IMR-90 (cell line): ENCODE data around the gene PDE4B. TPM values are rescaled to one million over a fixed set of nuclear protein-coding genes. Genes with fewer than 3 reads are reported as not detected.

ENCODE experiments used
- ATAC-seq: fragments of 200-7000 bp; cut with Tn5 transposase; 2 replicates; pipeline ENCODE4 v1.9.1; 2020; ENCODE audit warnings: low read depth, mild to moderate bottlenecking, moderate library complexity
- BruUV-seq: library from RNA; stranded (reverse); fragments of 400-500 nt; replicated peaks from 2 replicates; lab custom pipeline; 2021; lab: Mats Ljungman, UMichigan
- CTCF ChIA-PET: fragments of 300-600 bp; formaldehyde crosslinking; extraction: SDS; loops from one replicate; lab custom pipeline; 2021; ENCODE audit warnings: antibody characterized with exemption; lab: Yijun Ruan, JAX
- POLR2A ChIA-PET: fragments of 300-600 bp; sonication (Branson Sonifier 250); formaldehyde crosslinking; loops from one replicate; lab custom pipeline; 2022; ENCODE audit warnings: antibody characterized with exemption; ENCODE audit not compliant: unreplicated experiment; lab: Charles Lee
- DNase-seq: peaks from one replicate; pipeline ENCODE4 v3.0.0; 2013
- H2AFZ ChIP-seq: replicated peaks from 2 replicates; pipeline ENCODE3; 2013; ENCODE audit warnings: low read length, mild to moderate bottlenecking; ENCODE audit not compliant: poor library complexity
- H2AK5ac ChIP-seq: 2 replicates; pipeline ENCODE4 v1.6.1; 2013; ENCODE audit warnings: low read depth, low read length, inconsistent platforms
- H2AK9ac ChIP-seq: replicated peaks from 2 replicates; pipeline ENCODE3; 2013; ENCODE audit warnings: mild to moderate bottlenecking, low read depth, low read length, moderate library complexity; ENCODE audit not compliant: poor library complexity
- H2BK120ac ChIP-seq: 2 replicates; pipeline ENCODE4 v1.6.1; 2013; ENCODE audit warnings: low read depth, low read length, inconsistent platforms
- H2BK15ac ChIP-seq: 3 replicates; pipeline ENCODE4 v1.6.1; 2013; ENCODE audit warnings: low read depth, low read length, inconsistent platforms
- H2BK20ac ChIP-seq: 2 replicates; pipeline ENCODE4 v1.6.1; 2013; ENCODE audit warnings: low read depth, mild to moderate bottlenecking, inconsistent platforms, low read length, moderate library complexity
- H2BK5ac ChIP-seq: 2 replicates; pipeline ENCODE4 v1.6.1; 2013; ENCODE audit warnings: mild to moderate bottlenecking, low read depth, low read length, inconsistent platforms; ENCODE audit not compliant: poor library complexity, severe bottlenecking
- H3K14ac ChIP-seq: replicated peaks from 2 replicates; pipeline ENCODE4 v1.6.1; 2013; ENCODE audit warnings: low read depth, low read length, inconsistent platforms
- H3K18ac ChIP-seq: 2 replicates; pipeline ENCODE4 v1.6.1; 2013; ENCODE audit warnings: low read depth, low read length, control low read depth
- H3K23ac ChIP-seq: 2 replicates; pipeline ENCODE4 v1.6.1; 2013; ENCODE audit warnings: low read depth, low read length, inconsistent platforms
- H3K27ac ChIP-seq: 2 replicates; pipeline ENCODE4 v1.5.1; 2013; ENCODE audit warnings: mild to moderate bottlenecking, control low read depth, low read length; ENCODE audit not compliant: insufficient read depth
- H3K27me3 ChIP-seq: 2 replicates; pipeline ENCODE4 v1.6.1; 2013; ENCODE audit warnings: low read length; ENCODE audit not compliant: control insufficient read depth, insufficient read depth
- H3K36me3 ChIP-seq: 2 replicates; pipeline ENCODE4 v1.6.1; 2013; ENCODE audit warnings: low read length, mixed read lengths; ENCODE audit not compliant: control insufficient read depth, insufficient read depth
- H3K4ac ChIP-seq: 2 replicates; pipeline ENCODE4 v1.6.1; 2013; ENCODE audit warnings: low read depth, low read length, inconsistent platforms
- H3K4me1 ChIP-seq: 2 replicates; pipeline ENCODE4 v1.6.1; 2013; ENCODE audit warnings: low read length, mixed read lengths; ENCODE audit not compliant: control insufficient read depth, insufficient read depth
- H3K4me2 ChIP-seq: 2 replicates; pipeline ENCODE4 v1.6.1; 2013; ENCODE audit warnings: low read depth, mild to moderate bottlenecking, control low read depth, low read length, moderate library complexity
- H3K4me3 ChIP-seq: 2 replicates; pipeline ENCODE4 v1.5.1; 2013; ENCODE audit warnings: low read depth, mild to moderate bottlenecking, control low read depth, low read length, moderate library complexity; ENCODE audit not compliant: insufficient read depth
- H3K56ac ChIP-seq: 2 replicates; pipeline ENCODE4 v1.6.1; 2013; ENCODE audit warnings: low read length, inconsistent platforms; ENCODE audit not compliant: insufficient read depth; ENCODE audit errors: extremely low read depth
- H3K79me1 ChIP-seq, 2 experiments: 2 replicates each; pipeline ENCODE4 v1.6.1; 2013; ENCODE audit warnings: low read length in 2 of 2, inconsistent platforms in 1 of 2, low read depth in 1 of 2
- H3K9ac ChIP-seq: 2 replicates; pipeline ENCODE4 v1.6.1; 2013; ENCODE audit warnings: low read depth, low read length, control low read depth
- H3K9me1 ChIP-seq: 2 replicates; pipeline ENCODE4 v1.6.1; 2013; ENCODE audit warnings: low read length, inconsistent platforms; ENCODE audit not compliant: insufficient read depth
- H3K9me3 ChIP-seq: 2 replicates; pipeline ENCODE4 v1.6.1; 2013; ENCODE audit warnings: low read length; ENCODE audit not compliant: control insufficient read depth, insufficient read depth
- H4K20me1 ChIP-seq: 2 replicates; pipeline ENCODE4 v1.6.1; 2013; ENCODE audit warnings: low read length, inconsistent platforms; ENCODE audit not compliant: insufficient read depth
- H4K5ac ChIP-seq: 2 replicates; pipeline ENCODE4 v1.6.1; 2013; ENCODE audit warnings: mild to moderate bottlenecking, low read depth, low read length, control low read depth
- H4K8ac ChIP-seq, 2 experiments: 2 replicates each; pipeline ENCODE4 v1.6.1; 2013; ENCODE audit warnings: low read depth in 2 of 2, low read length in 2 of 2, control low read depth in 1 of 2, inconsistent platforms in 1 of 2
- H4K91ac ChIP-seq: 2 replicates; pipeline ENCODE4 v1.6.1; 2013; ENCODE audit warnings: low read depth, low read length, inconsistent platforms; ENCODE audit not compliant: insufficient read depth
- BHLHE40 ChIP-seq: fragments of 150-350 bp; IDR thresholded peaks from 2 replicates; pipeline ENCODE4 v1.6.1; 2016; ENCODE audit warnings: mild to moderate bottlenecking, low read depth, low read length
- CEBPB ChIP-seq: IDR thresholded peaks from 2 replicates; pipeline ENCODE4 v1.6.1; 2012; ENCODE audit warnings: low read depth, low read length, improper control_type of control experiment
- CHD1 ChIP-seq: IDR thresholded peaks from 2 replicates; pipeline ENCODE4 v1.6.1; 2012; ENCODE audit warnings: low read depth, low read length, improper control_type of control experiment
- FOS ChIP-seq: fragments of 150-350 bp; IDR thresholded peaks from 2 replicates; pipeline ENCODE4 v1.6.1; 2016; ENCODE audit warnings: low read depth, low read length
- MAFK ChIP-seq: IDR thresholded peaks from 2 replicates; pipeline ENCODE4 v1.6.1; 2012; ENCODE audit warnings: low read depth, low read length, improper control_type of control experiment
- MAZ ChIP-seq: IDR thresholded peaks from 2 replicates; pipeline ENCODE4 v1.6.1; 2012; ENCODE audit warnings: low read depth, mild to moderate bottlenecking, low read length, improper control_type of control experiment, moderate library complexity, borderline replicate concordance
- MXI1 ChIP-seq: IDR thresholded peaks from 2 replicates; pipeline ENCODE4 v1.6.1; 2012; ENCODE audit warnings: low read depth, mild to moderate bottlenecking, low read length, moderate library complexity, borderline replicate concordance
- NFE2L2 ChIP-seq: fragments of 150-350 bp; IDR thresholded peaks from 2 replicates; pipeline ENCODE4 v1.6.1; 2016; ENCODE audit warnings: low read depth, mild to moderate bottlenecking, low read length
- POLR2A ChIP-seq: IDR thresholded peaks from 2 replicates; pipeline ENCODE4 v1.6.1; 2012; ENCODE audit warnings: mild to moderate bottlenecking, low read depth, low read length
- RAD21 ChIP-seq: IDR thresholded peaks from 2 replicates; pipeline ENCODE4 v1.6.1; 2012; ENCODE audit warnings: low read length, improper control_type of control experiment
- RCOR1 ChIP-seq: IDR thresholded peaks from 2 replicates; pipeline ENCODE4 v1.6.1; 2012; ENCODE audit warnings: mild to moderate bottlenecking, low read length, improper control_type of control experiment; ENCODE audit not compliant: insufficient replicate concordance
- RFX5 ChIP-seq: IDR thresholded peaks from 2 replicates; pipeline ENCODE4 v1.8.0; 2012; ENCODE audit warnings: low read depth, mild to moderate bottlenecking, low read length, moderate library complexity
- SMC3 ChIP-seq: fragments of 150-350 bp; IDR thresholded peaks from 2 replicates; pipeline ENCODE4 v1.6.1; 2016; ENCODE audit warnings: low read depth, mild to moderate bottlenecking, antibody characterized with exemption, low read length, moderate library complexity
- WGBS, 2 experiments: methylation state at CpG; one replicate each; pipeline versions ENCODE4 v1.1.5 to v1.1.7; 2013; ENCODE audit warnings: missing lambda C conversion rate in 2 of 2; ENCODE audit not compliant: insufficient read length in 1 of 2; ENCODE audit errors: extremely low coverage in 2 of 2; 5-methylcytosine and 5-hydroxymethylcytosine counted together
- dilution Hi-C: fragments of 300-500 bp; cut with HindIII; formaldehyde crosslinking; loops from one replicate; pipeline ENCODE4 v1.14.3; 2018; ENCODE audit warnings: low sequenced_read_pairs; ENCODE audit not compliant: unreplicated experiment
- in situ Hi-C: fragments of 300-500 bp; cut with MboI; formaldehyde crosslinking; loops from 3 replicates; pipeline ENCODE4 v1.14.3; 2019; ENCODE audit warnings: low sequenced_read_pairs, inconsistent platforms, mixed read lengths
- intact Hi-C: fragments of 100-400 bp; cut with micrococcal nuclease; formaldehyde crosslinking; loops from 2 replicates; pipeline ENCODE4 v1.10.0; 2022
- polyA plus RNA-seq, 3 experiments: library from polyadenylated mRNA; depleted of rRNA; stranded (reverse); fragments of >200 nt; gene quantifications; 2 replicates each; pipeline ENCODE4 v1.2.3, GENCODE V29; 2012; ENCODE audit warnings: low replicate concordance in 1 of 3
- total RNA-seq: library from RNA; depleted of rRNA; stranded (reverse); fragments of >200 nt; gene quantifications from 2 replicates; pipeline ENCODE4 v1.2.3, GENCODE V29; 2012
- TF ChIP-seq, protein P1 (sequence below): conservative IDR thresholded peaks from 2 replicates; pipeline ENCODE4 v1.5.1; 2012; ENCODE audit warnings: mild to moderate bottlenecking, low read depth, low read length, improper control_type of control experiment
- TF ChIP-seq, protein P2 (sequence below): fragments of 150-350 bp; IDR thresholded peaks from 2 replicates; pipeline ENCODE4 v1.6.1; 2017; ENCODE audit warnings: mild to moderate bottlenecking, antibody characterized with exemption, low read length, low read depth

PDE4B gene
- total and polyA plus RNA-seq, 2 of the 4 experiments (the other 2 are of a cell fraction) = 5.8 to 21.3 TPM

DNA sequence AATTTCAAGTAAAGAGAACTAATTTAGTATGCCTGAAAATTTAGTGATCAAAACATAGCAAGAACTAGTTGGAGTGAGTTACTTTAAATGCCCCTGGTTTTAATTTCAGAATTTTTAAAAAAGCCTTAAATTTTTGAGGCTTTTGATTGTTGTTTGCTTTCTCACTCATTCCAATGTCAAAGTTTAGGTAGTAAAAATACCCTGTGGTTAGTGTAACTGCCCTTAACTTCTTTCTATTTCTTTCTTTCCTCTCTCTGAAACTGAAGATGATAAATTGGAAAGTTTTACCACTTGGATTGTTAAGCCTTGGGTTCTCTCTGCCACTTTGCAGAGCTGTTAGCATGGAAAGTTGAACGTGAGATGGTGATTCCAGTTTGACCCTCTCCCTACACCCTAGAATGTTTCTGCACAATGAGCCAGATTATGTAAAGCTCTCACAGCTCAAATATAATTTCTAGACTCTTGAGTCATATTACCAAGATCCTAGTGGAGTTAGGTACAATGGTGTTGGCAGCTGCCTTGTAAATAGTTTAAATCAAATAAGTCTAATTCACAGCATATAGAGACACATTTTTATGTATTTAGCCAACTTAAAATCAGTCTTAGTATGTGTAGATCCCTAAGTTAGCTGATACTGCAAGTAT is 548.9 kb downstream of the PDE4B start (continued):
- TF ChIP-seq CEBPB = no peak

DNA sequence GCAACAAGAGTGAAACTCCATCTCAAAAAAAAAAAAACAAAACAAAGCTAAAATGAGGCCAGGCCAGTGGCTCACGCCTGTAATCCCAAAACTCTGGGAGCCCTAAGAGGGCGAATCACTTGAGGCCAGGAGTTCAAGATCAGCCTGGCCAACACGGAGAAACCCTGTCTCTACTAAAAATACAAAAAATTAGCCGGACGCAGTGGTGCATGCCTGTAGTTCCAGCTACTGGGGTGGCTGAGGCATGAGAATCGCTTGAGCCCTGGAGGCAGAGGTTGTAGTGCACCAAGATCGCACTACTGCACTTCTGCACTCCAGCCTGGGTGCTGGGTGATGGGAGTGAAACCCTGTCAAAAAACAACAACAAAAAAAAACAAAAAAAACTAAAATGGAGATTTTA is 550.0 kb downstream of the PDE4B start:
- H3K4me3 ChIP-seq = no peak overlapping the region
- no peak overlapping the region for H3K23ac ChIP-seq
- H3K4ac ChIP-seq = no peak overlapping the region
- WGBS, 2 experiments = no CpG with 5 or more reads among the region's 7 CpGs
- in situ Hi-C loops = no loop called here
- peaks cover 23 to 40% of the 10 kb centered on the region in 2 experiments for H3K79me1 ChIP-seq
- H3K18ac ChIP-seq = no peak overlapping the region
- H2BK5ac ChIP-seq = no peak overlapping the region
- H2BK120ac ChIP-seq = no peak overlapping the region
- no peak overlapping the region for H3K9ac ChIP-seq
- no peaks in the 10 kb centered on the region; the same call in none of the 2 replicates for H3K9me1 ChIP-seq
- H3K14ac ChIP-seq = no peak overlapping the region
- H2AK5ac ChIP-seq = no peak overlapping the region
- POLR2A ChIA-PET = interaction anchor here (1.6 kb wide), 1 partner anchor 11 kb away, joined by 3 read pairs; no protein-coding TSS in a partner anchor
- dilution Hi-C loops = no loop called here
- H2AFZ ChIP-seq = no peak overlapping the region
- no peaks in the 10 kb centered on the region for H3K9me3 ChIP-seq
- peaks cover 15% of the 10 kb centered on the region for H3K4me1 ChIP-seq
- CTCF ChIA-PET = interaction anchor here (1.1 to 1.9 kb wide), 3 partner anchors 9 to 104 kb away, joined by 3 to 6 read pairs (median 4); no protein-coding TSS in a partner anchor
- H3K27ac ChIP-seq = no peak overlapping the region
- no peak overlapping the region for H2AK9ac ChIP-seq
- H4K5ac ChIP-seq = no peak overlapping the region
- no peak overlapping the region for H3K56ac ChIP-seq
- H3K4me2 ChIP-seq = no peak overlapping the region
- H3K27me3 ChIP-seq = no peaks in the 10 kb centered on the region
- intact Hi-C loops = no loop called here
- H4K8ac ChIP-seq = no peak overlapping the region
- H2BK20ac ChIP-seq = no peak overlapping the region
- H2BK15ac ChIP-seq = no peak overlapping the region
- no peaks in the 10 kb centered on the region for H3K36me3 ChIP-seq
- H4K20me1 ChIP-seq = no peaks in the 10 kb centered on the region
- H4K91ac ChIP-seq = no peak overlapping the region; the same call in 1 of the 2 replicates
- ATAC-seq = no peak
- DNase-seq = no peak
- BruUV-seq = no TSS peak
- TF ChIP-seq FOS (no peak), POLR2A (no peak), MAFK (no peak), BHLHE40 (no peak), CEBPB (no peak), RFX5 (no peak), MXI1 (no peak), RCOR1 (no peak), MAZ (no peak), RAD21 (no peak), CHD1 (no peak), SMC3 (no peak), NFE2L2 (no peak)
- TF ChIP-seq, protein P1, sequence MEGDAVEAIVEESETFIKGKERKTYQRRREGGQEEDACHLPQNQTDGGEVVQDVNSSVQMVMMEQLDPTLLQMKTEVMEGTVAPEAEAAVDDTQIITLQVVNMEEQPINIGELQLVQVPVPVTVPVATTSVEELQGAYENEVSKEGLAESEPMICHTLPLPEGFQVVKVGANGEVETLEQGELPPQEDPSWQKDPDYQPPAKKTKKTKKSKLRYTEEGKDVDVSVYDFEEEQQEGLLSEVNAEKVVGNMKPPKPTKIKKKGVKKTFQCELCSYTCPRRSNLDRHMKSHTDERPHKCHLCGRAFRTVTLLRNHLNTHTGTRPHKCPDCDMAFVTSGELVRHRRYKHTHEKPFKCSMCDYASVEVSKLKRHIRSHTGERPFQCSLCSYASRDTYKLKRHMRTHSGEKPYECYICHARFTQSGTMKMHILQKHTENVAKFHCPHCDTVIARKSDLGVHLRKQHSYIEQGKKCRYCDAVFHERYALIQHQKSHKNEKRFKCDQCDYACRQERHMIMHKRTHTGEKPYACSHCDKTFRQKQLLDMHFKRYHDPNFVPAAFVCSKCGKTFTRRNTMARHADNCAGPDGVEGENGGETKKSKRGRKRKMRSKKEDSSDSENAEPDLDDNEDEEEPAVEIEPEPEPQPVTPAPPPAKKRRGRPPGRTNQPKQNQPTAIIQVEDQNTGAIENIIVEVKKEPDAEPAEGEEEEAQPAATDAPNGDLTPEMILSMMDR = no peak
- TF ChIP-seq, protein P2, sequence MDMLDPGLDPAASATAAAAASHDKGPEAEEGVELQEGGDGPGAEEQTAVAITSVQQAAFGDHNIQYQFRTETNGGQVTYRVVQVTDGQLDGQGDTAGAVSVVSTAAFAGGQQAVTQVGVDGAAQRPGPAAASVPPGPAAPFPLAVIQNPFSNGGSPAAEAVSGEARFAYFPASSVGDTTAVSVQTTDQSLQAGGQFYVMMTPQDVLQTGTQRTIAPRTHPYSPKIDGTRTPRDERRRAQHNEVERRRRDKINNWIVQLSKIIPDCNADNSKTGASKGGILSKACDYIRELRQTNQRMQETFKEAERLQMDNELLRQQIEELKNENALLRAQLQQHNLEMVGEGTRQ = no peak
